Kidney tubule cell (primary cell): ENCODE data around the gene AVP.
"Not testable (repeated sequence)": the region's sequence is repeated elsewhere in the genome, so short reads cannot be mapped to it uniquely, and the experiment has no call there.

Experiments
- DNase-seq: peaks from one replicate; pipeline ENCODE4 v3.0.0-alpha.2; 2018; ENCODE audit warnings: low spot score

The AVP gene

GRCh38 chr20:3084283-3084985, at the start of gene AVP:
Gene AVP (minus strand): TSS chr20:3084724. CDS start chr20:3084674, 50 bp downstream.
- DNase-seq: no peak

- DNase-seq: no peak
Observed at GRCh38 chr20:3134151-3134550, 49.6 kb upstream of the AVP start.

- DNase-seq: no peak
Observed at GRCh38 chr20:3133155-3133554, 48.6 kb upstream of the AVP start.

GRCh38 chr20:3130051-3130600, 45.6 kb upstream of the AVP start:
- DNase-seq: no peak

- no peak for DNase-seq
Observed at GRCh38 chr20:3129094-3129493, 44.6 kb upstream of the AVP start.

- DNase-seq: no peak
Observed at GRCh38 chr20:3128275-3128984, 43.9 kb upstream of the AVP start.

GRCh38 chr20:3126527-3126859, 42.0 kb upstream of the AVP start:
- DNase-seq: no peak

- not testable (repeated sequence) for DNase-seq
Observed at GRCh38 chr20:3125776-3126526, 41.4 kb upstream of the AVP start.

- not testable (repeated sequence) for DNase-seq
Observed at GRCh38 chr20:3124773-3125560, 40.4 kb upstream of the AVP start.

GRCh38 chr20:3124163-3124562, 39.6 kb upstream of the AVP start:
- not testable (repeated sequence) for DNase-seq

GRCh38 chr20:3123542-3123941, 39.0 kb upstream of the AVP start:
- DNase-seq: no peak

GRCh38 chr20:3121955-3122610, 37.6 kb upstream of the AVP start:
- no peak for DNase-seq

GRCh38 chr20:3121271-3121911, 36.9 kb upstream of the AVP start:
- DNase-seq: no peak

- no peak for DNase-seq
Observed at GRCh38 chr20:3119044-3119443, 34.5 kb upstream of the AVP start.

GRCh38 chr20:3117839-3118379, 33.4 kb upstream of the AVP start:
- peak; percentile 84 for DNase-seq

GRCh38 chr20:3116341-3116740, 31.8 kb upstream of the AVP start:
- no peak for DNase-seq

GRCh38 chr20:3115190-3116107, 30.9 kb upstream of the AVP start:
- DNase-seq: peak; percentile 67

- no peak for DNase-seq
Observed at GRCh38 chr20:3111995-3112394, 27.5 kb upstream of the AVP start.

- DNase-seq: no peak
Observed at GRCh38 chr20:3111507-3111906, 27.0 kb upstream of the AVP start.
